BLaER1 treated with 17β-estradiol and CSF1 and Interleukin-3, amounts not matched to agents 10 nM and 100 nM (cell line): ENCODE measurements around the gene TMC1.

Experiments used
- H3K27ac ChIP-seq, 11 experiments: shearing (Covaris generic); formaldehyde crosslinking; 2 replicates each; pipeline ENCODE4 v1.8.1; 2022
- H3K27me3 ChIP-seq, 11 experiments: shearing (Covaris generic); formaldehyde crosslinking; 2 replicates each; pipeline ENCODE4 v1.8.1; 2022
- H3K36me3 ChIP-seq, 11 experiments: shearing (Covaris generic); formaldehyde crosslinking; 2 replicates each; pipeline ENCODE4 v1.8.1; 2022
- H3K4me1 ChIP-seq, 10 experiments: shearing (Covaris generic); formaldehyde crosslinking; 2 replicates each; pipeline ENCODE4 v1.8.1; 2022
- H3K4me2 ChIP-seq, 11 experiments: shearing (Covaris generic); formaldehyde crosslinking; 2 replicates each; pipeline ENCODE4 v1.8.1; 2022
- H3K4me3 ChIP-seq, 10 experiments: shearing (Covaris generic); formaldehyde crosslinking; 2 replicates each; pipeline ENCODE4 v1.8.1; 2022
- H3K9ac ChIP-seq, 11 experiments: shearing (Covaris generic); formaldehyde crosslinking; 2 replicates each; pipeline ENCODE4 v1.8.1; 2022
- H3K9me3 ChIP-seq, 11 experiments: shearing (Covaris generic); formaldehyde crosslinking; replicated peaks in 1 of 11; 2 replicates each; pipeline ENCODE4 v1.8.1; 2022
- H4K20me1 ChIP-seq, 11 experiments: shearing (Covaris generic); formaldehyde crosslinking; 2 replicates each; pipeline ENCODE4 v1.8.1; 2022
- Cebpa-rat ChIP-seq, 11 experiments: shearing (Covaris generic); IDR thresholded peaks; 2 replicates each; pipeline ENCODE4 v1.8.1; 2022

Gene TMC1

GRCh38 chr9:72691671-72692070, 170.3 kb downstream of the TMC1 start:
- H3K9me3 ChIP-seq, result no peaks in the 10 kb centered on the region
- H3K36me3 ChIP-seq, result no peaks in the 10 kb centered on the region
- H4K20me1 ChIP-seq, result no peaks in the 10 kb centered on the region
- H3K4me2 ChIP-seq, result no peak overlapping the region
- no peak overlapping the region for H3K9ac ChIP-seq
- H3K4me3 ChIP-seq, result no peak overlapping the region
- H3K4me1 ChIP-seq, result no peaks in the 10 kb centered on the region
- H3K27me3 ChIP-seq, result no peaks in the 10 kb centered on the region
- no peak for TF ChIP-seq Cebpa-rat (IDR thresholded peaks at IDR 0.05)
- no peak overlapping the region for H3K27ac ChIP-seq

- TF ChIP-seq Cebpa-rat (IDR thresholded peaks at IDR 0.05), result no peak
- H3K9me3 ChIP-seq, result no peaks in the 10 kb centered on the region
- H3K4me3 ChIP-seq, result no peak overlapping the region
- no peak overlapping the region for H3K27ac ChIP-seq
- no peaks in the 10 kb centered on the region for H3K4me1 ChIP-seq
- no peak overlapping the region for H3K9ac ChIP-seq
- H3K36me3 ChIP-seq, result no peaks in the 10 kb centered on the region
- H3K4me2 ChIP-seq, result no peak overlapping the region
- no peaks in the 10 kb centered on the region for H3K27me3 ChIP-seq
- H4K20me1 ChIP-seq, result no peaks in the 10 kb centered on the region
Observed at GRCh38 chr9:72695365-72695764, 174.0 kb downstream of the TMC1 start.

DNA sequence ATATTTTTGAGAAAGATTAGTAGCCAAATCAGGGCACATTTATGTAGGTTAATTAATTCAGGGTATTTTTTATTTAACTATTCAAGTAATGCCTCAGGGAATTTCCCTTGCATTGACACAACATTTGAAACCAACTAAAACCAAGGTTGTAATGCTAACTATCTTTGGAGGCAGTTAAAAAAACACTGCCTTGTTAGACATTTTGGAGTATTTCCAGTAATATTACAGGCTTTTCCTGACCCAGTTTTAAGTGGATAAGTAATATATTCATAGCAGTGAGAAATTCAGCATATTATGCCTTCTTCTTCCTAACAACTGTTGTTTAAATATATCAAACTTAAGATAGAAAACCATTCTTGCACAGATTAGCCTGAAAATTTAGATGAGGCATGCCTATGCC, 175.1 kb downstream of the TMC1 start:
- no peaks in the 10 kb centered on the region for H4K20me1 ChIP-seq
- H3K9me3 ChIP-seq, result no peaks in the 10 kb centered on the region
- no peaks in the 10 kb centered on the region for H3K4me1 ChIP-seq
- H3K9ac ChIP-seq, result no peak overlapping the region
- no peaks in the 10 kb centered on the region for H3K36me3 ChIP-seq
- no peaks in the 10 kb centered on the region for H3K27me3 ChIP-seq
- H3K4me2 ChIP-seq, result no peak overlapping the region
- no peak for TF ChIP-seq Cebpa-rat (IDR thresholded peaks at IDR 0.05)
- H3K4me3 ChIP-seq, result no peak overlapping the region
- H3K27ac ChIP-seq, result no peak overlapping the region

GRCh38 chr9:72701510-72701909, 180.1 kb downstream of the TMC1 start:
- no peaks in the 10 kb centered on the region for H3K4me1 ChIP-seq
- H3K27me3 ChIP-seq, result no peaks in the 10 kb centered on the region
- TF ChIP-seq Cebpa-rat (IDR thresholded peaks at IDR 0.05), result no peak
- no peaks in the 10 kb centered on the region for H4K20me1 ChIP-seq
- H3K4me3 ChIP-seq, result no peak overlapping the region
- H3K4me2 ChIP-seq, result no peak overlapping the region
- H3K27ac ChIP-seq, result no peak overlapping the region
- no peaks in the 10 kb centered on the region for H3K9me3 ChIP-seq
- H3K9ac ChIP-seq, result no peak overlapping the region
- H3K36me3 ChIP-seq, result no peaks in the 10 kb centered on the region

DNA sequence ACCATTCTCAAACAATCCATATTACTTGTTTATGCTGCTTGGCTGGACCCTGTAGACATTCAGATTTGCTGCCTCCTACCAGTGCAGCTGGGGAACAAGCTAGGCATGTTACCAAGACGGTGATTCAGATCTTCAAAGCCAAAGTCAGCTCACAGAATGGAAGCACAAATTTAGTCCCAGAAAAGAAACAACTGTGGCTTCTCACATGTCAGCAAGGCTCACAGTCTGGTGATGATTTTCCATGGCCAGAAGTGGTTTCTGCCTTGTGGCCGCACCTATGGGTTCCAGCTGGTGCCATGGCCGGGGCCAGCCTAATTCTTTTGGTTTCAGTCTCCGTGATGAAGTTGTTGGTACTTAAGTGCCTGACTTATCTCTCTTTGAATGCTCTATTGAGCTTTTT, 182.2 kb downstream of the TMC1 start:
- Histone ChIP-seq H3K4me2 (no peak overlapping the region), H3K36me3 (no peaks in the 10 kb centered on the region)

DNA sequence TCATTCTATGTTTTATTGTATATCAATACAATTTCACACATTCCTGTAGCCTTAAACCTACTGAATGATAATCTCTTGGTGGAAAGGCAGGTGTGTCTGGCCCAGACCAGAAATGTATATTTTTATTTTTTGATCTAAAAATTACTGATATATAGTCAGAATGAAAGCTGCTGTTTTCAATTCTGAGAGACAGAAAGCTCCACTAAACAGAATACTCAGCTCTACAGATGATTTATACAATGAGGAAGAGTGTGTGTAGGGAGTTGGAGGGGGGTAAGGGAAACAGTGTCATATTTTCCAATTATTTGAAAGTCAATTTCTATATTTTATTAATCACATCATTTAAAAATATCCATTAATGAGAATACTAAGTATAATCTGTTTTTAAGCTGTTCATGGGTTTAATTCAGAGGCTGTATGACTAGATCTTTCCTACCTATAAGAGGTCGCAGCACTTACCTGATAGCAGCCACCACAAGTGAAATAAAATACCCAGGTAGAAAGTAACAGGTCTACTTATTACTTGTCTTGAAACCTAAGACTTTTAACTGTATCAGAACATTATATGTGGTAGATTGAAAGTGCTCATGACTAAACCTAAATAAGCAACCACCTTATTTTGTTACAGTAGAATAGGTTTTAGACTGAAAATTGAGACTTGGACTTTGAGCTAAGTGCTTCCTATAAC, 183.4 kb downstream of the TMC1 start:
- no peak overlapping the region for H3K4me2 ChIP-seq
- no peaks in the 10 kb centered on the region for H3K4me1 ChIP-seq
- no peaks in the 10 kb centered on the region for H4K20me1 ChIP-seq
- H3K9me3 ChIP-seq, result no peaks in the 10 kb centered on the region
- no peak overlapping the region for H3K4me3 ChIP-seq
- no peaks in the 10 kb centered on the region for H3K36me3 ChIP-seq
- no peaks in the 10 kb centered on the region for H3K27me3 ChIP-seq
- no peak overlapping the region for H3K9ac ChIP-seq
- TF ChIP-seq Cebpa-rat (IDR thresholded peaks at IDR 0.05), result no peak
- H3K27ac ChIP-seq, result no peak overlapping the region

More for the DNA sequence above, 182.2 kb downstream of the TMC1 start:
- Histone ChIP-seq H4K20me1 (no peaks in the 10 kb centered on the region), H3K27me3 (no peaks in the 10 kb centered on the region), H3K4me3 (no peak overlapping the region), H3K27ac (no peak overlapping the region), H3K4me1 (no peaks in the 10 kb centered on the region), H3K9ac (no peak overlapping the region), H3K9me3 (no peaks in the 10 kb centered on the region)
- no peak for TF ChIP-seq Cebpa-rat (IDR thresholded peaks at IDR 0.05)

DNA sequence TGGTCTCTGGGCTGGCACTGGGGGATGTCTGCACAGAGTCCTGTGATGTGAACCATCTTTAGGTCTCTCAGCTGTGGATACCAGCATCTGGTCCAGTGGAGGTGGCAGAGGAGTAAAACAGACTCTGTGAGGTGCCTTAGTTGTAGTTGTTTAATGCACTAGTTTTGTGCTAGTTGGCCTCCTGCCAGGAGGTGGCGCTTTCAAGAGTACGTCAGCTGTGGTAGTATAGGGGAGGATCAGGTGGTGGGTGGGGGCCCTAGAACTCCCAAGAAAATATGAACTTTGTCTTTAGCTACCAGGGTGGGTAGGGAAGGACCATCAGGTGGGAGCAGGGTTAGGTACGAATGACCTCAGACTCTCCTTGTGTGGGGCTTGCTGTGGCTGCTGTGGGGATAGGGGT, 197.1 kb downstream of the TMC1 start:
- H3K36me3 ChIP-seq, result no peaks in the 10 kb centered on the region
- H3K9ac ChIP-seq, result no peak overlapping the region
- H3K4me1 ChIP-seq, result no peaks in the 10 kb centered on the region
- no peaks in the 10 kb centered on the region for H3K27me3 ChIP-seq
- H3K9me3 ChIP-seq, result no peaks in the 10 kb centered on the region
- H3K4me3 ChIP-seq, result no peak overlapping the region
- no peaks in the 10 kb centered on the region for H4K20me1 ChIP-seq
- no peak for TF ChIP-seq Cebpa-rat (IDR thresholded peaks at IDR 0.05)
- H3K27ac ChIP-seq, result no peak overlapping the region
- H3K4me2 ChIP-seq, result no peak overlapping the region

GRCh38 chr9:72721067-72721466, 199.7 kb downstream of the TMC1 start:
- Histone ChIP-seq H3K27me3 (no peaks in the 10 kb centered on the region), H3K27ac (no peak overlapping the region), H3K9me3 (no peaks in the 10 kb centered on the region), H3K4me1 (no peaks in the 10 kb centered on the region), H3K36me3 (no peaks in the 10 kb centered on the region), H3K4me2 (no peak overlapping the region), H3K9ac (no peak overlapping the region), H4K20me1 (no peaks in the 10 kb centered on the region), H3K4me3 (no peak overlapping the region)
- no peak for TF ChIP-seq Cebpa-rat (IDR thresholded peaks at IDR 0.05)

GRCh38 chr9:72726947-72727346, 205.5 kb downstream of the TMC1 start:
- Histone ChIP-seq H3K4me3 (no peak overlapping the region), H3K4me1 (no peaks in the 10 kb centered on the region), H3K27ac (no peak overlapping the region), H3K9me3 (no peaks in the 10 kb centered on the region), H3K9ac (no peak overlapping the region), H3K4me2 (no peak overlapping the region), H3K27me3 (no peaks in the 10 kb centered on the region), H4K20me1 (no peaks in the 10 kb centered on the region), H3K36me3 (no peaks in the 10 kb centered on the region)
- no peak for TF ChIP-seq Cebpa-rat (IDR thresholded peaks at IDR 0.05)

DNA sequence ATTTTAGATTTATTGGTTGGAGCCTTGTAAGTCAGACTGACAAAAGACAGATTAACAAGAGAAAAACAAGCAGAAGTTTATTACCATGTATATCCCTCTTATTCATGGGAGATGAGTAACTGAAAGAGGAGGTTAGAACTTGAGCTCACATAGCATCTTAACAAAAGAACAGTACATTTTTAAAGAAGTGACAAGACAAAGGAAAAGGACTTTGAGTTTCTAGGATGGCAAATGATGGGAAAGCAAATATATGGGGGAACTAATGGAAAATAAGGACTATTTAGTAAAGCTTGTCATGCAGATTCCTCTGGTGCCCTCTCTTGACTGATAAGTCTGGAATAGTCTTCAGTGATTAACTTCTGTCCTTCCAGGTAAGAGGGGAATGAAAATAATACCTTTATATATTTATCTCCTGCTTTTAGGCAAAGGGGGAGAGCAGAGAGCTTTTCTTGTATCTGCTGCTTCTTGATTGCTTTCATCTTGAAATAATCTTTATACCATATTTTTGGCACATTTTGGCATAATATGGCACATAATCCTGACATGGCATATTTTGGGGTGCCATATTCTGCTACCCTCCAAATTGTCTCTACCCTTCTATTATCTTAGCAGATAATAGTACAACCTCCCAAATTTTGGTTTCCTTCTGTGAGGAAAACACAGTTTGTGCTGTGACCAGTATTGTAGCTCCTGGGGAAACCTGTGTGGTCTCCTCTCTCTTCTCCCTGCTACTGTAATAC, 206.8 kb downstream of the TMC1 start:
- Histone ChIP-seq H3K4me3 (no peak overlapping the region), H3K4me1 (no peaks in the 10 kb centered on the region), H3K9me3 (no peaks in the 10 kb centered on the region), H3K36me3 (no peaks in the 10 kb centered on the region), H3K27me3 (no peaks in the 10 kb centered on the region), H3K9ac (no peak overlapping the region), H3K4me2 (no peak overlapping the region), H3K27ac (no peak overlapping the region), H4K20me1 (no peaks in the 10 kb centered on the region)
- no peak for TF ChIP-seq Cebpa-rat (IDR thresholded peaks at IDR 0.05)
